K562 (cell line): ENCODE results near the gene RARRES2. TPM values are rescaled to one million over a fixed set of nuclear protein-coding genes. Genes with fewer than 3 reads are reported as not detected.

Experiments
- ATF3 ChIP-seq, 2 experiments: fragments of 450-650 bp in 1 of 2; sonication (generic) in 1 of 2; formaldehyde crosslinking in 1 of 2; IDR thresholded peaks in 1 of 2; conservative IDR thresholded peaks in 1 of 2; 2 replicates each; pipeline versions ENCODE4 v1.6.1 to v1.8.1; 2016 to 2023; ENCODE audit warnings: mild to moderate bottlenecking in 2 of 2, moderate library complexity in 2 of 2, inconsistent platforms in 1 of 2, missing genetic modification reagents in 1 of 2
- BACH1 ChIP-seq: fragments of 200-800 bp; sonication (Bioruptor generic); IDR thresholded peaks from 2 replicates; pipeline ENCODE4 v1.6.1; 2016; ENCODE audit warnings: missing genetic modification characterization, missing compliant biosample characterization
- BCL6 ChIP-seq: fragments of 250-450 bp; sonication (Bioruptor Pico); IDR thresholded peaks from 2 replicates; pipeline ENCODE4 v1.4.0; 2020
- CBX1 ChIP-seq: sonication (generic); IDR thresholded peaks from 2 replicates; pipeline ENCODE4 v1.6.1; 2016; ENCODE audit warnings: antibody characterized with exemption, low read depth, mild to moderate bottlenecking
- CREB3L1 ChIP-seq: fragments of 450-650 bp; IDR thresholded peaks from 2 replicates; pipeline ENCODE4 v1.6.1; 2014; ENCODE audit warnings: low read depth, mild to moderate bottlenecking, moderate library complexity, borderline replicate concordance
- CREM ChIP-seq: IDR thresholded peaks from 2 replicates; pipeline ENCODE4 v1.6.1; 2014; ENCODE audit warnings: antibody characterized with exemption, low read depth
- EHMT2 ChIP-seq: fragments of 450-650 bp; IDR thresholded peaks from 2 replicates; pipeline ENCODE4 v1.6.1; 2018; ENCODE audit warnings: antibody characterized with exemption
- ELF2 ChIP-seq: fragments of 250-450 bp; sonication (Bioruptor Pico); IDR thresholded peaks from 2 replicates; pipeline ENCODE4 v1.5.0; 2021; ENCODE audit warnings: mild to moderate bottlenecking
- ELK3 ChIP-seq: fragments of 450-650 bp; formaldehyde crosslinking; IDR thresholded peaks from 2 replicates; pipeline ENCODE4 v1.4.0; 2020; ENCODE audit warnings: mild to moderate bottlenecking
- FOSL1 ChIP-seq: fragments of 200-800 bp; sonication (Bioruptor generic); conservative IDR thresholded peaks from 2 replicates; pipeline ENCODE4 v1.6.1; 2016; ENCODE audit warnings: missing genetic modification characterization, missing compliant biosample characterization
- JUND ChIP-seq, 2 experiments: IDR thresholded peaks; 2 replicates in 1 of 2; 3 replicates in 1 of 2; pipeline ENCODE4 v1.6.1; 2011; ENCODE audit warnings: borderline replicate concordance in 2 of 2, low read depth in 2 of 2, low read length in 2 of 2, improper control_type of control experiment in 1 of 2, missing biosample characterization in 1 of 2, missing genetic modification characterization in 1 of 2, missing genetic modification reagents in 1 of 2
- MBD2 ChIP-seq: sonication (generic); IDR thresholded peaks from 2 replicates; pipeline ENCODE4 v1.6.1; 2016; ENCODE audit warnings: low read depth, borderline replicate concordance
- NFXL1 ChIP-seq: fragments of 450-650 bp; formaldehyde crosslinking; IDR thresholded peaks from 2 replicates; pipeline ENCODE4 v1.4.0; 2021; ENCODE audit warnings: mild to moderate bottlenecking
- SMARCA4 ChIP-seq: fragments of 450-650 bp; IDR thresholded peaks from 2 replicates; pipeline ENCODE4 v1.6.1; 2016
- TEAD1 ChIP-seq, 2 experiments: fragments of 450-650 bp in 1 of 2; sonication (generic) in 1 of 2; formaldehyde crosslinking; IDR thresholded peaks; 2 replicates each; pipeline versions ENCODE4 v1.4.0 to v1.8.0; 2020 to 2022; ENCODE audit warnings: mild to moderate bottlenecking in 2 of 2, missing genetic modification reagents in 1 of 2
- THRAP3 ChIP-seq: fragments of 450-650 bp; IDR thresholded peaks from 2 replicates; pipeline ENCODE4 v1.6.1; 2016; ENCODE audit warnings: mild to moderate bottlenecking, inconsistent platforms, borderline replicate concordance
- TOE1 ChIP-seq, 2 experiments: fragments of 450-650 bp in 1 of 2; sonication (generic) in 1 of 2; formaldehyde crosslinking in 1 of 2; IDR thresholded peaks; 2 replicates each; pipeline versions ENCODE4 v1.7.1 to v1.8.0; 2016 to 2022; ENCODE audit warnings: borderline replicate concordance in 2 of 2, mild to moderate bottlenecking in 2 of 2, antibody characterized with exemption in 1 of 2, inconsistent platforms in 1 of 2, low read depth in 1 of 2, missing genetic modification reagents in 1 of 2, moderate library complexity in 1 of 2
- YBX1 ChIP-seq: fragments of 450-650 bp; IDR thresholded peaks from 2 replicates; pipeline ENCODE4 v1.7.1; 2016; ENCODE audit warnings: mild to moderate bottlenecking
- ZBTB7A ChIP-seq: IDR thresholded peaks from 2 replicates; pipeline ENCODE4 v1.6.1; 2011; ENCODE audit warnings: low read depth, mild to moderate bottlenecking, low read length, moderate library complexity, borderline replicate concordance; ENCODE audit not compliant: control insufficient read depth
- ZNF140 ChIP-seq: fragments of 250-450 bp; sonication (Bioruptor Pico); IDR thresholded peaks from 2 replicates; pipeline ENCODE4 v1.8.0; 2021; ENCODE audit warnings: moderate library complexity, mild to moderate bottlenecking, inconsistent platforms
- ZNF212 ChIP-seq: fragments of 450-650 bp; formaldehyde crosslinking; IDR thresholded peaks from 2 replicates; pipeline ENCODE4 v1.4.0; 2020; ENCODE audit warnings: mild to moderate bottlenecking
- ZNF584 ChIP-seq: fragments of 200-800 bp; sonication (Bioruptor generic); IDR thresholded peaks from 2 replicates; pipeline ENCODE4 v1.6.1; 2016; ENCODE audit warnings: low read depth, mild to moderate bottlenecking, missing genetic modification characterization, missing compliant biosample characterization
- ZNF589 ChIP-seq: fragments of 200-800 bp; sonication (Bioruptor generic); IDR thresholded peaks from 2 replicates; pipeline ENCODE4 v1.6.1; 2016; ENCODE audit warnings: low read depth, missing genetic modification characterization, missing compliant biosample characterization
- polyA plus RNA-seq, 8 experiments: library from polyadenylated mRNA; depleted of rRNA in 4 of 8; stranded (reverse) in 5 of 8; unstranded in 3 of 8; fragments of >200 nt; fragmentation: Nextera tagmentation in 2 of 8; fragmentation: Illumina TruSeq in 1 of 8; extraction: Ambion mirVana in 2 of 8; extraction: Trizol in 1 of 8; gene quantifications; 2 replicates each; pipeline versions ENCODE4 v1.2.1 to v1.2.3, GENCODE V29; 2011 to 2014; ENCODE audit warnings: inconsistent platforms in 1 of 8, missing spikeins in 1 of 8
- total RNA-seq, 7 experiments: library from RNA; depleted of rRNA in 6 of 7; stranded (reverse); fragments of >200 nt in 6 of 7; fragmentation: Illumina TruSeq in 2 of 7; extraction: Trizol in 2 of 7; gene quantifications; 2 replicates each; pipeline versions ENCODE4 v1.2.1 to v1.2.3, GENCODE V29; 2011 to 2021; ENCODE audit warnings: low replicate concordance in 1 of 7
- TF ChIP-seq, protein P1 (sequence below): sonication (generic); formaldehyde crosslinking; IDR thresholded peaks from 2 replicates; pipeline ENCODE4 v1.8.1; 2023; ENCODE audit warnings: mild to moderate bottlenecking, missing genetic modification reagents

The RARRES2 gene
- total and polyA plus RNA-seq, 9 of the 15 experiments (the other 6 are each of a cell fraction or from before 2014, with no cell fraction given), result 0.11 to 1.7 (median 0.23) TPM; not detected in 6

DNA sequence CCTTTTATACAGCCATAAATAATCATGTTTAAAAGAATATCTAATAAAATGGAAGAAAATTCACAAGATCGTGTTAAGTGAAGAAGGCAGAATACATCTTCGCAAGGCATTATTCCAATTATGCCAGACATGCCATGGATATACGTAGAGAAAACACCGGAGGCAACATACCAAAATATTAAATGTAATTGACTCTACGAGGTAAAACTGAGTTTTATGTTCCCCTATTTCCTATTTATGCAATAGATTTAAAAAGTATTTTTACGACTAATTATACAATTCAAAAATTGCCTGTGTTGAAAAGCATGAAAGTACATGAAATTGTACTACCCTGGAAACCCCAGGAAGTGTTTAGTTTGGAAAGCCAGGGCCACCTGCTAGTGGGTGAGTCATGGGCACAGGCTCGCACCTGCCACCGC, 26.3 kb upstream of the RARRES2 start (continued):
- TF ChIP-seq JUND (IDR thresholded peaks at IDR 0.05; ENCODE audit: borderline replicate concordance, low read depth, low read length) (peak; percentile 83), JUND (tag; IDR thresholded peaks at IDR 0.05; ENCODE audit: borderline replicate concordance, low read depth, low read length) (peak; percentile 82; the same call in 2 of the 3 replicates), FOSL1 (tag) (no peak; the same call in 1 of the 2 replicates), EHMT2 (no peak), MBD2 (no peak), ELF2 (CRISPR knock-in tag) (peak; percentile 68), ZNF584 (CRISPR knock-in tag) (0 out of 2 replicates have a peak, but pooled peaks have one; percentile 16), ZNF212 (CRISPR knock-in tag) (peak; percentile 38; the same call in 1 of the 2 replicates), BCL6 (CRISPR knock-in tag) (0 out of 2 replicates have a peak, but pooled peaks have one; percentile 49), ELK3 (CRISPR knock-in tag) (0 out of 2 replicates have a peak, but pooled peaks have one; percentile 34), ZNF589 (CRISPR knock-in tag) (no peak), NFXL1 (CRISPR knock-in tag) (no peak), BACH1 (tag) (peak; percentile 49), YBX1 (no peak), CREB3L1 (no peak), CREM (no peak; the same call in 1 of the 2 replicates), TOE1 (IDR thresholded peaks at IDR 0.05; ENCODE audit: borderline replicate concordance) (no peak), TOE1 (CRISPR knock-in tag; IDR thresholded peaks at IDR 0.05; ENCODE audit: borderline replicate concordance, low read depth) (no peak), ZNF140 (peak; percentile 17; the same call in 1 of the 2 replicates), THRAP3 (peak; percentile 10; the same call in 1 of the 2 replicates), CBX1 (no peak), ATF3 (IDR thresholded peaks at IDR 0.05) (peak; percentile 79), ATF3 (CRISPR knock-in tag; conservative IDR thresholded peaks at IDR 0.05) (peak; percentile 78; the same call in 1 of the 2 replicates), SMARCA4 (0 out of 2 replicates have a peak, but pooled peaks have one; percentile 49), ZBTB7A (no peak), TEAD1 (CRISPR knock-in tag; IDR thresholded peaks at IDR 0.05) (peak in 1 of 2 experiments; percentile 70; a peak in 1 of 4 replicates)
- TF ChIP-seq, protein P1, sequence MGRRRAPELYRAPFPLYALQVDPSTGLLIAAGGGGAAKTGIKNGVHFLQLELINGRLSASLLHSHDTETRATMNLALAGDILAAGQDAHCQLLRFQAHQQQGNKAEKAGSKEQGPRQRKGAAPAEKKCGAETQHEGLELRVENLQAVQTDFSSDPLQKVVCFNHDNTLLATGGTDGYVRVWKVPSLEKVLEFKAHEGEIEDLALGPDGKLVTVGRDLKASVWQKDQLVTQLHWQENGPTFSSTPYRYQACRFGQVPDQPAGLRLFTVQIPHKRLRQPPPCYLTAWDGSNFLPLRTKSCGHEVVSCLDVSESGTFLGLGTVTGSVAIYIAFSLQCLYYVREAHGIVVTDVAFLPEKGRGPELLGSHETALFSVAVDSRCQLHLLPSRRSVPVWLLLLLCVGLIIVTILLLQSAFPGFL (CRISPR knock-in tag), result no peak
